ENCODE data around the gene SLC30A4. TPM values are rescaled to one million over a fixed set of nuclear protein-coding genes. Genes with fewer than 3 reads are reported as not detected.

Gene SLC30A4, protein sequence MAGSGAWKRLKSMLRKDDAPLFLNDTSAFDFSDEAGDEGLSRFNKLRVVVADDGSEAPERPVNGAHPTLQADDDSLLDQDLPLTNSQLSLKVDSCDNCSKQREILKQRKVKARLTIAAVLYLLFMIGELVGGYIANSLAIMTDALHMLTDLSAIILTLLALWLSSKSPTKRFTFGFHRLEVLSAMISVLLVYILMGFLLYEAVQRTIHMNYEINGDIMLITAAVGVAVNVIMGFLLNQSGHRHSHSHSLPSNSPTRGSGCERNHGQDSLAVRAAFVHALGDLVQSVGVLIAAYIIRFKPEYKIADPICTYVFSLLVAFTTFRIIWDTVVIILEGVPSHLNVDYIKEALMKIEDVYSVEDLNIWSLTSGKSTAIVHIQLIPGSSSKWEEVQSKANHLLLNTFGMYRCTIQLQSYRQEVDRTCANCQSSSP
- 2.1 and 2.5 TPM in 2 replicates for total RNA-seq

DNA sequence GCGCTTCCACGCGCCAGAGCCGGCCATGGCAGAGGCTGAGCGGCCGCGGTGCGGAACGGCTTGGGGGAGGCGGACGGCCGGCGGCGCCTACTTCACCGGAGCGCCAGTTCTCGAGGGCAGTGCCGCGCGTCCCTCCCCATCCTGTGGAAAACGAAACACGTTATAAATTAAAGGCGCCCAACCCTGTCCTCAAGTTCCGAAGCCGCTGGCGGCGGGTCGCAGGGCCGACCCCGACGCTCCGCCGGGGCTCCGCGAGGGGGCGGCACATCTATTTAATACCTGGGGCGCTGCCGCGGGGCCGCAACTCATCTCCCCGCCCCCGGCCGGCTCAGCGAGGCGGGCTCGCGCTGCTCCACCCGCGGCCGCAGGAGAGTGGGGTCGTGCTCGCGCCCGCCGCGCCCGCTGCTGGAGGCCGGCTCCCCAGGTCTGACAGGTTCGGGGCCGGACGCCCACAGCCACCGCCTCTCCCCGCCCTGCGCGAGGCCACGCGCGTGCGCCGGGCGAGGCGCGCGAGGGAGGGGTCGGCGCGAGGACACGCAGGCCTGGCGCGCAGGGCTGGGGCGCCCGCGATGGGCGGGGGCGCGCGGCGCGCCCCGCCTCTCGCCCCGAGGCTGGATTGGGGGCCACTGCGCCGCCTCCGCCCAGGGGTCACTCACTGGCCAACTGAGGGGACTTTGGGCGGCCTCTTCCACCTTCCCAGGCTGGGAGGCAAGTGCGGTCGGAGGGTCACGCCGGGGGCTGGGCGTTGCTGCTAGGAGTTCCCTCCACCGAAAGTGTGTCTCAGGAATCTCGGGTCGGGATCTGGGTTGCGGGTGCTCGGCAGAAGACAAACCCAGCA is at the start of gene SLC30A4:
Gene SLC30A4, minus strand, starts transcription at position 428 of the 838 bp plus-strand sequence. Its CDS starts 401 bp downstream, at position 27.
- peak within 1 kb of the TSS; percentile 65 for H3K4me3 ChIP-seq (ENCODE audit: low read depth, low read length)
- TF ChIP-seq, protein P1, sequence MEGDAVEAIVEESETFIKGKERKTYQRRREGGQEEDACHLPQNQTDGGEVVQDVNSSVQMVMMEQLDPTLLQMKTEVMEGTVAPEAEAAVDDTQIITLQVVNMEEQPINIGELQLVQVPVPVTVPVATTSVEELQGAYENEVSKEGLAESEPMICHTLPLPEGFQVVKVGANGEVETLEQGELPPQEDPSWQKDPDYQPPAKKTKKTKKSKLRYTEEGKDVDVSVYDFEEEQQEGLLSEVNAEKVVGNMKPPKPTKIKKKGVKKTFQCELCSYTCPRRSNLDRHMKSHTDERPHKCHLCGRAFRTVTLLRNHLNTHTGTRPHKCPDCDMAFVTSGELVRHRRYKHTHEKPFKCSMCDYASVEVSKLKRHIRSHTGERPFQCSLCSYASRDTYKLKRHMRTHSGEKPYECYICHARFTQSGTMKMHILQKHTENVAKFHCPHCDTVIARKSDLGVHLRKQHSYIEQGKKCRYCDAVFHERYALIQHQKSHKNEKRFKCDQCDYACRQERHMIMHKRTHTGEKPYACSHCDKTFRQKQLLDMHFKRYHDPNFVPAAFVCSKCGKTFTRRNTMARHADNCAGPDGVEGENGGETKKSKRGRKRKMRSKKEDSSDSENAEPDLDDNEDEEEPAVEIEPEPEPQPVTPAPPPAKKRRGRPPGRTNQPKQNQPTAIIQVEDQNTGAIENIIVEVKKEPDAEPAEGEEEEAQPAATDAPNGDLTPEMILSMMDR (conservative IDR thresholded peaks at IDR 0.05; ENCODE audit: low read depth, low read length): peak; percentile 23
- DNase-seq (ENCODE audit: low read depth): no peak

DNA sequence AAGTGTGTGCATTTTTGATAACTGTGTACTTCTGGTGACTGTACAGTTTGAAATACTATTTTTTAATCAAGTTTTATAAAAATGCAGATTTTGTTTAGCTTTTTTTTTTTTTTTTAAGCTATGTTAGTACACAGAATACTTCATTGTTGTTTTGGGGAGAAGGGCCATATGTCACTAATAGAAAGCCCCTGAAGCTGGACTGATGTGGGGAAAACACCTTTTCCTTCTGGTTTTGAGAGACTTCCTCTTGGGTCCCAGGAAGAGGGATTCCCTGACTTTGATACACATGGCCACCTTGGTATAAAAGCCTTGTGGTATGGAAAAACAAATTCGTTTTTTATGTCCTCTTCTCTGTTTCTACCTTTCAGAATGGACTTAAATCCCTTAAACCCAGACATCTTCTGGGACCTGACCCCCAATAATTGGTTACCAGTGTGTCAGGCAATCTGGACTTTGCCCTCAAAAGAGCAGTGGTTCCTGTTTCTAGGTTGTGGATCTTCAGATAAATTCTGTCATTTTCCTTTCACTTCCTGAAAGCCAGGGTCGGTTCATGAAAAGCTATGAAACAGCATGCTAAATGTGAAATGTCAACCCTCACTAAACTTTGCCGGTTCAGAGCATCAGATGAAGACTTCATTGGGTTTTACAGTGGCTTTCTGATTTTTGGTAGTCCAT is 33.5 kb upstream of the SLC30A4 start:
- TF ChIP-seq, protein P1 (conservative IDR thresholded peaks at IDR 0.05; ENCODE audit: low read depth, low read length): no peak
- no peak overlapping the region for H3K4me3 ChIP-seq (ENCODE audit: low read depth, low read length)
- no peak for DNase-seq (ENCODE audit: low read depth)

DNA sequence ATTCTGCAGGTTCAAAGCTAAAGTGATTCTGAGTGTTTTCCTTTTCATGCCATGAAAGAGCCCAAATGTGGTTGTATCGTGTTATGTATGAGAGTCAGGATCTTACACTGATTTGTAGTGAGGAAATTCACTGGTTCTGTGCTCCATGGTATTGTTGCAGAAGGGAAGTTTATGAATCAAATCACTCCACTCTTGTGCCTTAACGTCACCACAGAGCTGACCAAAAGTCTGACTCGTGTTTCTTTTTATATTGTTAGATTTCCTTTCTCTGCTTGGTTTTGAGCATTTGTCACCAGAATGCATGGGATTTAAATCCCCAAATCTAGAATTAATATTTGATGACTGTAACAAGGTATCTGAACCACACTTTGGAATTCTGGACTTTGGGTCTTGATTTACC is 29.1 kb upstream of the SLC30A4 start:
- TF ChIP-seq, protein P1 (conservative IDR thresholded peaks at IDR 0.05; ENCODE audit: low read depth, low read length): no peak
- H3K4me3 ChIP-seq (ENCODE audit: low read depth, low read length): no peak overlapping the region
- no peak for DNase-seq (ENCODE audit: low read depth)

DNA sequence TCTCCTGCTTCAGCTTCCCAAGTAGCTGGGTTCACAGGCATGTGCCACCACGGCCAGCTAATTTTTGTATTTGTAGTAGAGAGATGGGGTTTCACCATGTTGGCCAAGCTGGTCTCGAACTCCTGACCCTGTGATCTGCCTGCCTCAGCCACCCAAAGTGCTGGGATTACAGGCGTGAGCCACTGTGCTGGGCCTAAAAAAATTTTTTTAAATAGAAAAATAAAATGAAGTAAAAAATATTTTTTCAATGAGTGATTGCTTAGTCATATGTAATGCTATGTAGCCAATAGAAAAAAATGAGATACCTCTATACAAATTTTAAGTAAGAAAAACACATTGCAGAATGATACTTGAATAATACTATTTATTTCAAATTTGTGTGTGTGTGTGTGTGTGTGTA is 27.9 kb upstream of the SLC30A4 start:
- TF ChIP-seq, protein P1 (conservative IDR thresholded peaks at IDR 0.05; ENCODE audit: low read depth, low read length): no peak
- H3K4me3 ChIP-seq (ENCODE audit: low read depth, low read length): no peak overlapping the region
- no peak for DNase-seq (ENCODE audit: low read depth)

DNA sequence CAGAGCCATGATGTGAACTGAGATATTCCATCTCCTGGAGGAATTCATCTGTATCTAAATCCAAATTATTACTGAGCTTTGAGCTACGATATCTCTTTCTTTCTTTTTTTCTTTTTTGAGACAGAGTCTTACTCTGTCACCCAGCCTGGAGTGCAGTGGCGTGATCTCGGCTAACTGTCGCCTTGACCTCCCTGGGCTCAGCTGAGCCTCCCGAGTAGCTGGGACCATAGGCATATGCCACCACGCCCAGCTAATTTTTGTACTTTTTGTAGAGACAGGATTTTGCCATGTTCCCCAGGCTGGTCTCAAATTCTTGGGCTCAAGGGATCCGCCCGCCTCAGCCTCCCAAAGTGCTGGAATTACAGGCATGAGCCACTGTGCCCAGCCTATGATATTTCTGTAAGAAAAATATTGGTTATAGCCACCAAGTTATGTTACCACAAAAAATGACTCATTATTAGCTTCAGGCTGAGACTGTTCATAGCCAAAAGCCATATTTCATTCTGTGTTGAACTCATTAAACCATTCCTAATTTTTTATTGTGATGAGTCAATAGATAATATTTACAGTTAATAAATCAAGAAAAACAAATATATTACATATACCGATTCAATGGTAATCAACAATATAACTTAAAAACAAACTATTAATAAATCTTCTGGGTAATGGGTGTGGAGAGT is 27.1 kb upstream of the SLC30A4 start:
- TF ChIP-seq, protein P1 (conservative IDR thresholded peaks at IDR 0.05; ENCODE audit: low read depth, low read length): no peak
- no peak for DNase-seq (ENCODE audit: low read depth)
- H3K4me3 ChIP-seq (ENCODE audit: low read depth, low read length): no peak overlapping the region

DNA sequence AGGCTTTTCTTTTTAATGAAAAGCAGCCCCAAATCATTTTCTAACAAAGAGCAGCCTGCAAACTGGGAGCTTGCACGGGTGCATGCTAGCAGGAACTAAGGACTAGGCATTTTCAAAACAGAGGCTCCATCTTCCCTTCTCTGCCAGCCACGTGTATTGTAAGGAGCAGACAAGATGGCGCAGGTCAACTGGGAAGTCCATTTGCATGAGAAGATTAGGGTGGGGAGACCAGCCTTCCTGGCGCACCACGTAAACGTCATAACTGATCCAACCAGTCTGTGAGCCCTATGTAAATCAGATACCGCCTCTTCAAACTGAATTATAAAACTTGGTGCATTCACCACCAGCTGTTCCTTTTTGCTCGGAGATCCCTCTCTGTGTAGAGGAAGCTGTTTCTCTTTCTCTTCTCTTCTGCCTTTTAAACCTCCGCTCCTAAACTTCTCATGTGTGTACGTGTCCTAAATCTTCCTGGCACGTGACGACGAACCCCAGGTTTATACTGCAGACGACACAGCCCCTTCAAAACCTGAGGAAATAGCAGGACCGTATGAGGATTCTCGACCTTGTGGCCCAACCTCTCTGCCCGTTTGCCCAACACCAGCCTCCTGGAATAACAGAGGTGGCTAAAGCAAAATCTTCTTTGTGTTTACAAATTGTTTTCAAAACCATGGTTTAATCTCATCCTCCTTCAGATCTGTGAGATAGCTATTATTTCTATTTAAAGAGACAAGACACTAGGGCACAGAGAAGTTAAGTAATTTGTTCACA is 26.4 kb upstream of the SLC30A4 start:
- TF ChIP-seq, protein P1 (conservative IDR thresholded peaks at IDR 0.05; ENCODE audit: low read depth, low read length): no peak
- H3K4me3 ChIP-seq (ENCODE audit: low read depth, low read length): no peak overlapping the region
- no peak for DNase-seq (ENCODE audit: low read depth)

All from epithelial cell of proximal tubule (primary cell).